Naive B cell (primary cell): Measurements from ENCODE around the gene ESAM. TPM values are rescaled to one million over a fixed set of nuclear protein-coding genes. Genes with fewer than 3 reads are reported as not detected.

Source experiments
- ATAC-seq, 2 donors: fragments of 150-1000 bp; cut with Tn5 transposase; 2 replicates each; pipeline ENCODE4 v1.10.0; 2021; ENCODE audit warnings: low read depth in 2 of 2, mild to moderate bottlenecking in 2 of 2, moderate library complexity in 2 of 2
- DNase-seq: peaks from one replicate; pipeline ENCODE4 v3.0.0; 2022
- H3K27ac Mint-ChIP-seq, 6 donors: one replicate each; pipeline ENCODE4 v1.8.0; 2020 to 2022; ENCODE audit warnings: mild to moderate bottlenecking in 6 of 6, mixed read lengths in 6 of 6, moderate library complexity in 5 of 6, inconsistent platforms in 2 of 6
- H3K27me3 Mint-ChIP-seq, 3 donors: one replicate each; pipeline ENCODE4 v1.8.0; 2021 to 2022; ENCODE audit warnings: mixed read lengths in 3 of 3, mild to moderate bottlenecking in 1 of 3
- H3K36me3 Mint-ChIP-seq, 2 donors: one replicate each; pipeline ENCODE4 v1.8.0; 2020 to 2022; ENCODE audit warnings: mixed read lengths in 2 of 2, inconsistent platforms in 1 of 2, mild to moderate bottlenecking in 1 of 2
- H3K4me1 Mint-ChIP-seq, 3 donors: one replicate each; pipeline ENCODE4 v1.8.0; 2020 to 2022; ENCODE audit warnings: mixed read lengths in 3 of 3, inconsistent platforms in 1 of 3, mild to moderate bottlenecking in 1 of 3, moderate library complexity in 1 of 3
- H3K4me3 Mint-ChIP-seq, 8 donors: one replicate each; pipeline ENCODE4 v1.8.0; 2020 to 2022; ENCODE audit warnings: mild to moderate bottlenecking in 8 of 8, mixed read lengths in 8 of 8, moderate library complexity in 8 of 8, inconsistent platforms in 2 of 8
- H3K9me3 Mint-ChIP-seq, 7 donors: one replicate each; pipeline ENCODE4 v1.8.0; 2020 to 2022; ENCODE audit warnings: mixed read lengths in 7 of 7, mild to moderate bottlenecking in 5 of 7, inconsistent platforms in 2 of 7, moderate library complexity in 1 of 7
- polyA plus RNA-seq, 6 donors: library from polyadenylated mRNA; unstranded; fragments of 300-500 nt; fragmentation: Illumina TruSeq; gene quantifications; one replicate each; pipeline ENCODE4 v1.2.3, GENCODE V29; 2021; ENCODE audit warnings: low read depth in 6 of 6

Gene ESAM
- polyA plus RNA-seq, 6 donors from 2014 or later = 13.6 to 25.3 (median 19.1) TPM

- H3K9me3 Mint-ChIP-seq = no peaks in the 10 kb centered on the region
- DNase-seq (peak; percentile 83), ATAC-seq (peak; percentile 20 to 30)
- peaks cover 0 to 3% (median 0%) of the 10 kb centered on the region in 3 donors for H3K27me3 Mint-ChIP-seq
- peaks cover 40 to 48% (median 43%) of the 10 kb centered on the region in 3 donors for H3K4me1 Mint-ChIP-seq
- H3K27ac Mint-ChIP-seq = peak overlapping the region; percentile 64 to 94 (median 88)
- H3K4me3 Mint-ChIP-seq = peak overlapping the region; percentile 84 to 99 (median 95)
- H3K36me3 Mint-ChIP-seq = peaks cover 0 to 2% of the 10 kb centered on the region in 2 donors
Observed at GRCh38 chr11:124763156-124763947, 1.3 kb upstream of the ESAM start.

GRCh38 chr11:124762624-124763155 lies 600 bp upstream of the ESAM start:
- no peak for DNase-seq
- peaks cover 0 to 5% (median 0%) of the 10 kb centered on the region in 3 donors for H3K27me3 Mint-ChIP-seq
- ATAC-seq = peak; percentile 2 to 3
- no peaks in the 10 kb centered on the region for H3K36me3 Mint-ChIP-seq
- H3K4me1 Mint-ChIP-seq = peaks cover 45 to 54% (median 50%) of the 10 kb centered on the region in 3 donors
- peak overlapping the region; percentile 84 to 99 (median 95) for H3K4me3 Mint-ChIP-seq
- no peaks in the 10 kb centered on the region for H3K9me3 Mint-ChIP-seq
- H3K27ac Mint-ChIP-seq = peak overlapping the region in 4 of 6 donors; percentile 82 to 94 (median 88)

- Mint-ChIP-seq H3K36me3 (no peaks in the 10 kb centered on the region), H3K4me1 (peaks cover 49 to 54% (median 51%) of the 10 kb centered on the region in 3 donors), H3K27me3 (peaks cover 0 to 5% (median 0%) of the 10 kb centered on the region in 3 donors), H3K4me3 (peak overlapping the region; percentile 83 to 96 (median 88)), H3K9me3 (no peaks in the 10 kb centered on the region), H3K27ac (peak overlapping the region; percentile 71 to 97 (median 86))
- ATAC-seq = peak; percentile 15 to 22
- peak; percentile 30 for DNase-seq
Observed at GRCh38 chr11:124761301-124762104, 587 bp downstream of the ESAM start.

DNA sequence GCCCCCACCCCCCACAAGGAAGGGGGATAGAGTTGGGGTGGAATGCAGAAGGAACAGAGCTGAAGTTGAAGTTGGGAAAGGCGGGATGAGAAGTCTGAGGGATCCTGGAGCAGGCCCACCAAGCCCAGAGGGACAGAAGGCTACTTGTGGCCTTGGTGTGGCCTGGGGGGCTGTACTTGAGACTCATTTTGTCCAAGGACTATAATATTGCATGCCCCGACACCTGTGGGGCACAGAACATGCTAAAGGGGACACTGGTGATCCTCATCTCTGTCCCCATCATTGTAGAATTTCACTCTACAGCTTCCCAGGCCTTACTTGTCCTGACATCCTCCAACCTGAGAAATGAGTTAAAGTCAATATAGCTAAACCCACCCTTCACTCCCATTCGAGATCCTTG lies 1.3 kb downstream of the ESAM start:
- no peak for DNase-seq
- no peak for ATAC-seq
- H3K4me3 Mint-ChIP-seq = peak overlapping the region; percentile 83 to 96 (median 88)
- H3K27ac Mint-ChIP-seq = peak overlapping the region in 5 of 6 donors; percentile 93 to 97 (median 95)
- peaks cover 0 to 5% (median 0%) of the 10 kb centered on the region in 3 donors for H3K27me3 Mint-ChIP-seq
- H3K4me1 Mint-ChIP-seq = peaks cover 49 to 54% (median 51%) of the 10 kb centered on the region in 3 donors
- no peaks in the 10 kb centered on the region for H3K9me3 Mint-ChIP-seq
- H3K36me3 Mint-ChIP-seq = no peaks in the 10 kb centered on the region

- Mint-ChIP-seq H3K36me3 (no peaks in the 10 kb centered on the region), H3K27ac (peak overlapping the region; percentile 79 to 97 (median 94)), H3K4me1 (peaks cover 49 to 54% (median 51%) of the 10 kb centered on the region in 3 donors), H3K27me3 (peaks cover 0 to 5% (median 0%) of the 10 kb centered on the region in 3 donors), H3K9me3 (no peaks in the 10 kb centered on the region), H3K4me3 (peak overlapping the region; percentile 83 to 96 (median 88))
- ATAC-seq (peak; percentile 53 to 55), DNase-seq (peak; percentile 68)
Observed at GRCh38 chr11:124760205-124760652, 1.9 kb downstream of the ESAM start.

- DNase-seq (peak; percentile 38), ATAC-seq (peak in 1 of 2 donors; percentile 8)
- Mint-ChIP-seq H3K36me3 (peaks cover 0 to 1% of the 10 kb centered on the region in 2 donors), H3K4me3 (peak overlapping the region; percentile 83 to 96 (median 88)), H3K9me3 (no peaks in the 10 kb centered on the region), H3K27me3 (peaks cover 0 to 5% (median 0%) of the 10 kb centered on the region in 3 donors), H3K27ac (peak overlapping the region; percentile 67 to 96 (median 88)), H3K4me1 (peaks cover 49 to 56% (median 52%) of the 10 kb centered on the region in 3 donors)
Observed at GRCh38 chr11:124759266-124760204, 2.6 kb downstream of the ESAM start.

DNA sequence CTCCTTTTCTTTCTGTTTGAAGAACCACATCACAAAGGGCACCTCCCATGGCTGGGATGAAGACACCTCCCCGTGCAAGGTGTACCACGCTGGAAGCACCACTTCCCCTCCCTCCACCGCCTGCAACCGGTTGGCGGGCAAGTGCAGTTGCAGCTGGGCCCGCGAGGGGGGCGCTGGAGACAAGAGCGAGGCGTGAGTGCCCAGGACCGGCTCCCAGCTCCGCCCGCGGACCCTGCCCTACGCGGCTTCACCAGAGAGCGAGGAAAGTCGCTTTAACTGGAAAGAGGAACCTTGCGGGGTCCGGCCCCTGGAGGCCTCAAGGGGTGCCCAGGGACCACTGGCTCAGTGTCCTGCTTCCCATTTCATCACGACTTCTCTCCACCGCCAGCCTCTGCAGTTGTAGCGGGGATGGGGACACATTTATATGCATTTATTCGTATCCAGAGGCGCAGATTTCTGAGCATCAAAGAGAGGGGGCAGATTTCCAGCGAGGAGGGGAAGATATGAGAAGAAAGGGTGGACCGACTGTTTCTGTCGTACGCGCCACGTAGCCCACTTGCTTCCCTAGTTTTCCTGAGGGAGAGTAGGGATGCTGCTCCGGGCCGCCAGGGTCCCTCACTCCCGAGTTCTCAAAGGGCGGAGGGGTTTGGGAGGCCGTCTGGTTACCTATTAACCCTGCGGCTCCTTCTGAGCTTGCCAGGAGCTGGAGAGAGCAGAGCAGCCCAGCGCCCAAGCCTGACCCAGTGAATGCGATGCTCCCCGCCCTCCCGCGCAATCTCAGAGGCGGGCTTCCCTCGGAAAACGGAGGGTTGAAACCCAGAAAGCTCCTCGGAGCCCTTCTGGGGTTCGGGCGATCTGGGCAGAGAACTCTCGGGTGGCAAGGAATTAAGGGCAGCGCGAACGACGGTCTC lies 3.5 kb downstream of the ESAM start:
- Mint-ChIP-seq H3K27me3 (peaks cover 0 to 5% (median 0%) of the 10 kb centered on the region in 3 donors), H3K9me3 (no peaks in the 10 kb centered on the region), H3K4me3 (peak overlapping the region; percentile 82 to 96 (median 86)), H3K4me1 (peaks cover 49 to 54% (median 52%) of the 10 kb centered on the region in 3 donors), H3K27ac (peak overlapping the region; percentile 40 to 97 (median 84)), H3K36me3 (peaks cover 0 to 6% of the 10 kb centered on the region in 2 donors)
- ATAC-seq = peak; percentile 58 to 59
- DNase-seq = peak; percentile 76

- H3K36me3 Mint-ChIP-seq = peaks cover 0 to 6% of the 10 kb centered on the region in 2 donors
- peak overlapping the region in 5 of 8 donors; percentile 14 to 85 (median 62) for H3K4me3 Mint-ChIP-seq
- no peaks in the 10 kb centered on the region for H3K9me3 Mint-ChIP-seq
- H3K4me1 Mint-ChIP-seq = peaks cover 41 to 58% (median 51%) of the 10 kb centered on the region in 3 donors
- H3K27ac Mint-ChIP-seq = peak overlapping the region in 1 of 6 donors; percentile 56
- DNase-seq = no peak
- peaks cover 0 to 5% (median 0%) of the 10 kb centered on the region in 3 donors for H3K27me3 Mint-ChIP-seq
- no peak for ATAC-seq
Observed at GRCh38 chr11:124757320-124757719, 4.8 kb downstream of the ESAM start.

GRCh38 chr11:124756753-124757227 lies 5.3 kb downstream of the ESAM start:
- H3K36me3 Mint-ChIP-seq = peaks cover 0 to 6% of the 10 kb centered on the region in 2 donors
- H3K27me3 Mint-ChIP-seq = peaks cover 0 to 5% (median 0%) of the 10 kb centered on the region in 3 donors
- peak overlapping the region in 2 of 8 donors; percentile 68 to 85 for H3K4me3 Mint-ChIP-seq
- peak overlapping the region in 2 of 6 donors; percentile 2 to 26 for H3K27ac Mint-ChIP-seq
- H3K9me3 Mint-ChIP-seq = no peaks in the 10 kb centered on the region
- peaks cover 41 to 59% (median 50%) of the 10 kb centered on the region in 3 donors for H3K4me1 Mint-ChIP-seq
- DNase-seq (no peak), ATAC-seq (no peak)

GRCh38 chr11:124756033-124756752 lies 5.9 kb downstream of the ESAM start:
- peaks cover 35 to 53% (median 44%) of the 10 kb centered on the region in 3 donors for H3K4me1 Mint-ChIP-seq
- H3K27me3 Mint-ChIP-seq = peaks cover 0 to 5% (median 0%) of the 10 kb centered on the region in 3 donors
- H3K36me3 Mint-ChIP-seq = peaks cover 0 to 6% of the 10 kb centered on the region in 2 donors
- DNase-seq = no peak
- peak overlapping the region in 3 of 8 donors; percentile 15 to 85 (median 55) for H3K4me3 Mint-ChIP-seq
- ATAC-seq = no peak
- H3K27ac Mint-ChIP-seq = peak overlapping the region in 1 of 6 donors; percentile 2
- no peaks in the 10 kb centered on the region for H3K9me3 Mint-ChIP-seq
